Stimulated activated CD4-positive, alpha-beta T cell treated with anti-CD3 and anti-CD28 coated beads, TNF-alpha, amount 100 ng/mL, for 24 hours (primary cell): Measurements from ENCODE around the gene ACIN1.

Experiments
- DNase-seq, 3 experiments: peaks; one replicate each; pipeline ENCODE4 v3.0.0-alpha.2; 2020; ENCODE audit warnings: low read depth in 3 of 3

ACIN1 gene

GRCh38 chr14:23079716-23080115 lies 15.2 kb downstream of the ACIN1 start:
- no peak for DNase-seq

GRCh38 chr14:23078692-23079116 lies 16.2 kb downstream of the ACIN1 start:
- no peak for DNase-seq

GRCh38 chr14:23077962-23078361 lies 17.0 kb downstream of the ACIN1 start:
- DNase-seq: no peak

- no peak for DNase-seq
Measured at GRCh38 chr14:23076785-23077408, 18.0 kb downstream of the ACIN1 start.

- no peak for DNase-seq
Measured at GRCh38 chr14:23074906-23075305, 20.0 kb downstream of the ACIN1 start.

- no peak for DNase-seq
Measured at GRCh38 chr14:23071921-23072539, 22.9 kb downstream of the ACIN1 start.

GRCh38 chr14:23071244-23071920 lies 23.6 kb downstream of the ACIN1 start:
- DNase-seq: peak; percentile 58 to 77 (median 67)

GRCh38 chr14:23070262-23071129 lies 24.4 kb downstream of the ACIN1 start:
- no peak for DNase-seq

GRCh38 chr14:23069413-23069806 lies 25.5 kb downstream of the ACIN1 start:
- no peak for DNase-seq

- DNase-seq: peak; percentile 53 to 67 (median 65)
Measured at GRCh38 chr14:23068789-23069412, 26.0 kb downstream of the ACIN1 start.

- no peak for DNase-seq
Measured at GRCh38 chr14:23067847-23068788, 26.8 kb downstream of the ACIN1 start.

GRCh38 chr14:23066855-23067744 lies 27.8 kb downstream of the ACIN1 start:
- no peak for DNase-seq

- DNase-seq: no peak
Measured at GRCh38 chr14:23066368-23066767, 28.6 kb downstream of the ACIN1 start.

- no peak for DNase-seq
Measured at GRCh38 chr14:23063601-23064000, 31.3 kb downstream of the ACIN1 start.

GRCh38 chr14:23062002-23062401 lies 32.9 kb downstream of the ACIN1 start:
- DNase-seq: no peak

- no peak for DNase-seq
Measured at GRCh38 chr14:23060536-23061260, 34.2 kb downstream of the ACIN1 start.

- no peak for DNase-seq
Measured at GRCh38 chr14:23058654-23059504, 36.1 kb downstream of the ACIN1 start.
